Spleen (tissue), 7 donors: ENCODE results near the gene CLIP2.

Experiments
- CTCF ChIP-seq, 11 experiments: fragments of 200-600 bp in 7 of 11; fragments of 450-650 bp in 4 of 11; sonication (generic) in 4 of 11; IDR thresholded peaks in 8 of 11; conservative IDR thresholded peaks in 3 of 11; 1 replicate in 7 of 11; 2 replicates in 4 of 11; pipeline versions ENCODE4 v1.4.0 to v1.8.0; 2016 to 2021; ENCODE audit warnings: antibody characterized with exemption in 11 of 11, inconsistent platforms in 4 of 11, mild to moderate bottlenecking in 1 of 11
- POLR2AphosphoS5 ChIP-seq, 3 donors: sonication (generic); formaldehyde crosslinking; IDR thresholded peaks; one replicate each; pipeline ENCODE4 v1.5.1; 2017; ENCODE audit warnings: antibody characterized with exemption in 3 of 3
- donor health status: DM: no; HTN: no; CAD: no; lungs with moderate emphysema.
- donor health status: DM: no; HTN: no; CAD: no.
- donor health status: DM: no; HTN: no; CAD: no.

DNA sequence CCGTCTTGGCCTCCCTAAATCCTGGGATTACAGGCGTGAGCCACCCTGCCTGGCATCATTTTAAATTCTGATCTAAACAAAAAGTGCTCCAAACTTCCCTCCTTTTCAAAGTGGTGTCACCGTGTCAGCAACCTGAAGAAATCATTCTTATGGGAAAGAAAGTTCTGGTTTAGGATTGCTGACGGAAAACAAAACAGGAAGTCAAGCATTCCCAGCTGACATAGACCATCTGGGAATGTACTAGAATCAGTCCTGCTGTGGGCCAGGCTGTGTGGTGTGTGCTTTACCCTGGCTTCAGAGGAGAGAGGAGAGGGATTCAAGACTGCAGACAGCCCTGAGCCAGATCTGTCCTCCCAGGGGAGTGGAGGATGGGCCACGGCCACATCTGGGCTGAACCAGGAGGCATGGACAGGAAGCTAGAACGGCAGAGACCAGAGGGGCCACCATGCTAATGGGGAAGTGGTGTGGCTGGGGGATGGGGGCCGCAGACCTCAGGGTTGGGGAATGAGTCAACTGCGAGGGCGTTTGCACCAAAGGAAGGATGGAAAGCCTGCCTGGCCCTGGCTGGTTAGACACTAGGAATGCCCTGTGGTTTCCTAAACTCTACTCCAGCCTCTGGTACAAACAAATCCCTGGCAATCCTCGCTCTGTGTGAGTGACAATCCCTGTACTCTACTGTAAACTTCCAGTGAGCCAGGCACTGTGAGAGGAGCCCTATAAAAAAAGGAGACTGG, 16.7 kb upstream of the CLIP2 start:
- TF ChIP-seq CTCF (IDR thresholded peaks at IDR 0.05 in 8 of 11, conservative IDR thresholded peaks at IDR 0.05 in 3 of 11) (no peak), POLR2AphosphoS5 (IDR thresholded peaks at IDR 0.05) (peak; percentile 70 to 82 (median 73))
